NOMO-1 (cell line): ENCODE data around the gene OR51G2.
"Not testable (repeated sequence)": the region's sequence is repeated elsewhere in the genome, so short reads cannot be mapped to it uniquely, and the experiment has no call there.

Experiments used
- DNase-seq, 2 experiments: peaks; one replicate each; lab custom pipeline; 2025; ENCODE audit not compliant: unreplicated experiment in 2 of 2; lab: John Stamatoyannopoulos, UW

Gene OR51G2

GRCh38 chr11:4919250-4919649 is at the start of gene OR51G2:
Gene OR51G2 (minus strand): TSS chr11:4919350. CDS start chr11:4915663, 3,687 bp downstream.
- DNase-seq, result no peak

GRCh38 chr11:4962816-4963215 is 43.7 kb upstream of the OR51G2 start:
- no peak for DNase-seq

- no peak for DNase-seq
Observed at GRCh38 chr11:4960877-4961276, 41.7 kb upstream of the OR51G2 start.

- no peak for DNase-seq
Observed at GRCh38 chr11:4957396-4957795, 38.2 kb upstream of the OR51G2 start.

GRCh38 chr11:4955613-4956012 is 36.5 kb upstream of the OR51G2 start, which contains the start of gene OR51A2:
Gene OR51A2 (minus strand): TSS chr11:4955713. CDS start chr11:4955713, 0 bp downstream.
- DNase-seq, result not testable (repeated sequence)

GRCh38 chr11:4947505-4947904 is 28.4 kb upstream of the OR51G2 start, which contains the start of gene OR51A4:
Gene OR51A4 (minus strand): TSS chr11:4947605. CDS start chr11:4947100, 505 bp downstream.
- no peak for DNase-seq

GRCh38 chr11:4936745-4937144 is 17.6 kb upstream of the OR51G2 start:
- no peak for DNase-seq

GRCh38 chr11:4932751-4933150 is 13.6 kb upstream of the OR51G2 start:
- DNase-seq, result no peak

GRCh38 chr11:4926608-4927007 is 7.5 kb upstream of the OR51G2 start:
- DNase-seq, result no peak

- DNase-seq, result no peak
Observed at GRCh38 chr11:4924239-4924638, 5.1 kb upstream of the OR51G2 start, which contains the start of gene OR51G1. Gene OR51G1 (minus strand): TSS chr11:4924339. CDS start chr11:4924339, 0 bp downstream.

- DNase-seq, result no peak
Observed at GRCh38 chr11:4922304-4922703, 3.2 kb upstream of the OR51G2 start.

- DNase-seq, result no peak
Observed at GRCh38 chr11:4921796-4922195, 2.6 kb upstream of the OR51G2 start.

GRCh38 chr11:4916581-4916980 is 2.6 kb downstream of the OR51G2 start:
- DNase-seq, result no peak

- DNase-seq, result no peak
Observed at GRCh38 chr11:4903484-4903883, 15.7 kb downstream of the OR51G2 start, which contains the start of gene OR51A7. Gene OR51A7 (plus strand): TSS chr11:4903783. CDS start chr11:4907370, 3,587 bp downstream.

GRCh38 chr11:4891996-4892640 is 27.0 kb downstream of the OR51G2 start:
- DNase-seq, result no peak

GRCh38 chr11:4890279-4890678 is 28.9 kb downstream of the OR51G2 start:
- DNase-seq, result no peak

GRCh38 chr11:4887591-4887990 is 31.6 kb downstream of the OR51G2 start:
- DNase-seq, result no peak

- DNase-seq, result no peak
Observed at GRCh38 chr11:4886186-4886585, 33.0 kb downstream of the OR51G2 start.

- DNase-seq, result no peak
Observed at GRCh38 chr11:4884361-4884760, 34.8 kb downstream of the OR51G2 start.

GRCh38 chr11:4882543-4882942 is 36.6 kb downstream of the OR51G2 start:
- no peak for DNase-seq

GRCh38 chr11:4881860-4882500 is 37.2 kb downstream of the OR51G2 start, which contains the start of gene OR51T1:
Gene OR51T1 (plus strand): TSS chr11:4881900. CDS start chr11:4881900, 0 bp downstream.
- DNase-seq, result no peak

- DNase-seq, result no peak
Observed at GRCh38 chr11:4881188-4881587, 38.0 kb downstream of the OR51G2 start.
